NCI-H2107 treated with DMSO at 0.1 percent for 48 hours (cell line): ENCODE data around the gene HIPK4.
"Not testable (repeated sequence)": the region's sequence is repeated elsewhere in the genome, so short reads cannot be mapped to it uniquely, and the experiment has no call there.

ENCODE experiments used
- DNase-seq: peaks from one replicate; lab custom pipeline; 2025; ENCODE audit not compliant: unreplicated experiment; lab: John Stamatoyannopoulos, UW

HIPK4 gene

DNA sequence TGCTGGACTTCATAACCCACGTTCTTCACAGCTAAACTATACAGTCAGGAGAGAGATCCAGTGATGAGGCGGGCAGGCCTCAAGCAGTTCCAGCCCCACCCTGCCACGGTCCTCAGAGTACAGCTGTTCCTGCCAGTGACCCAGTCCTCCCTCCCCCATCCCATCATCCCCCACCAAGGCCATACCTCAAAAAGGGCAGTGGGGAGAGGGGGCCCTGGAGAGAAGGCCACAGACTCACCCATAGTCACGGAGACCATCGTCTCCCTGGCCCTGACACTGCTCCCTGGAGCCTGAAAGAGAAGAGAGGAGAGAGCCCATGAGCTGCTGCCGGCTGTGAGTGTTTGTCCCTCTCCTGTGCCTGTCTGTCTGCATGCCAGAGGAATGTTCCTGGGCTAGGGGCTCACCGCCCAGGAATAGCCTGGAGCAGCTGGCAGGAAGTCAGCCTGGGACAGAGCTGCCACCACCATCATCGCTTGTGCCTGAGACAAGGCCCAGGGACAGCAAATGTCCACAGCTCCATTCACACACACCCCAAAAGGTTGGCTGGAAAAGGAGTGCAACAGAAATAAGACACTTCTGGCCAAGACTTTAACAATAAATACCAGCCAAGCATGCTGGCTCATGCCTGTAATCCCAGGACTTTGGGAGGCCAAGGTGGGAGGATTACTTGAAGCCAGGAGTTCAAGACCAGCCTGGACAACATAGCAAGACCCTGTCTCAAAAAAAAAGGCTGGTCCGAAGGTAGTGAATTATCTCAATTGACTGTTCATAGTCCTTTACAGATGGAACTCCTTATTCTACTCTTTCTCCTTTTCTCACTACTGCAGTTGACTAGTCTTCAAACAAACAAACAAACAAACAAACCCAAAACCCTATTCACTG, 48.1 kb downstream of the HIPK4 start:
- no peak for DNase-seq

GRCh38 chr19:40339018-40339728, 50.8 kb downstream of the HIPK4 start:
- no peak for DNase-seq

GRCh38 chr19:40337594-40337993, 52.4 kb downstream of the HIPK4 start:
- DNase-seq: no peak

DNA sequence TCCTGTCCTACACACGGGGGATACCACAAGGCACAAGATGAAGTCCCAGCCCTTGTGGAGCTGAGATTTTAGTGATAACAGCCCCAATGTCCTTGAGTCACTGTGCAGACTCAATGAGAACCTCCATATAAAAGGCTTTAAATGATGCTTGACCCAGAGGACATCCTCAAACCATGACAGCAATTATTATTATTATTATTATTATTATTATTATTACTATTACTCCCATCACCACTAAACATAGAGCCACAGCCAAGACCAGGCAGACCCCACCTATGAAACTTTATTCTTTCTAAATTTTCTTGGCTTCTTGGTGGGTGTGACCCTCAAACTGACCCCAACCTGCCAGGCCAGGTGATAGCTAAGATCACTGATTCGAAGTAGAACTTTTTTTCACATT, 52.9 kb downstream of the HIPK4 start:
- DNase-seq: no peak

GRCh38 chr19:40336601-40336900, 53.4 kb downstream of the HIPK4 start:
- no peak for DNase-seq

DNA sequence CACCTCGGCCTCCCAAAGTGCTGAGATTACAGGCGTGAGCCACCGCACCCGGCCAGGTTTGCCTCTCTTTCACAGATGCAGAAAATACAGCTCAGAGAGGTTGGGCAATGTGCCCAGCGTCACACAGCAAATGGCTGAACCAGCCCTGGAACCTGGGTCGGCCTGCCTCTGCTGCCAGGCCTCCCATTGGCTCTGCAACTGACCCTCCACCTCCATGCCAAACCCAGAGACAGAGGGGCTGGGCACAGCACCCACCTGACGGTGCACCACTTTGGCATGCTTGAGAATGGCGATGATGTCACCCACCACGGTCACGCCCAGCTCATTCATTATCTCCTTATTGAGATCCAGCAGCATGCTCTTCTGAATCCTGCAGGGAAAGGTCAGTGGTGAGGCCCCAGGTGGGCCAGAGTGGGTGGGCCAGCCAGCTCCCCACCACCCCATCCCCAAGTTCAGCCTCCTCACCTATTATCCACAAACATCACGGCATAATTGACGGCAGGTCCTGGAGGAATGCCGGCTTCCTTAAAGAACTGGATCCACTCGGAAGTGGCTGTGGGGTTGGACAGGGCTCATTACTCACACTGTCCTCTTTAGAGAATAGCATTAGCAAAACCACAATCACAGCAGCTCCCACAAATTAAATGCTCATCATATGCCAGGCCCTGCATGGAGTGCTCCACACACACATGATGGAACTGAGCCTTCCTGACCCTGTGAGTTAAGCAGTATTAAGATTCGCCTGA, 54.0 kb downstream of the HIPK4 start:
- no peak for DNase-seq

GRCh38 chr19:40335101-40335500, 54.9 kb downstream of the HIPK4 start:
- DNase-seq: no peak

DNA sequence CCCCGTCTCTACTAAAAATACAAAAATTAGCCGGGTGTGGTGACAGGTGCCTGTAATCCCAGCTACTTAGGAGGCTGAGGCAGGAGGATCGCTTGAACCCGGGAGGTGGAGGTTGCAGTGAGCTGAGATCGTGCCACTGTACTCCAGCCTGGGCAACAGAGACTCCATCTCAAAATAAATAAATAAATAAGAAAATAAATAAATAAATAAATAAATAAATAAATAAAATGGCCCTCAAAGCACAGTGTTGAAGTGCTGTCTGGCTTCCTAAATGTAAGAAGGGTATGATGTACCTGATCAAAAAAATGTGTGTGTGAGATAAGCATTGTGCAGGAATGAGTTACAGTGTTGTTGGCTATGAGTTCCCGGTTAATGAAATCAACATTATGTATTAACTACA, 56.9 kb downstream of the HIPK4 start:
- not testable (repeated sequence) for DNase-seq

DNA sequence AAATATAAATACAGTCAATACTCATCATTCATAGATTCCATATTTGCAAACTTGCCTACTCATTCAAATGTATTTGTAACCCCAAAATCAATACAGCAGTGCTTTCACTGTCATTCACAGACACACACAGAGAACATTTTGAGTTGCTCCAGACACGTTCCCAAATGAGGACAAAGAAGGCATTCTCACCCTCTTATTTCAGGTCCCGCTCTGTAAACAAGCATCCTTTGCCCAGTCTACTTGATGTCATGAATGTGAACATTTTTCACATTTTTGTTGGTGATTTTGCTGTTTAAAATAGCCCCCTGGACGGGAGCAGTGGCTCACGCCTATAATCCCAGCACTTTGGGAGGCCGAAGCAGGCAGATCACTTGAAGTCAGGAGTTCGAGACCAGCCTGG, 57.3 kb downstream of the HIPK4 start:
- no peak for DNase-seq

GRCh38 chr19:40331052-40331451, 58.9 kb downstream of the HIPK4 start:
- no peak for DNase-seq
